B cell (primary cell): ENCODE data around the gene GGT6. TPM values are rescaled to one million over a fixed set of nuclear protein-coding genes. Genes with fewer than 3 reads are reported as not detected.

Experiments
- ATAC-seq: fragments of 200-7000 bp; cut with Tn5 transposase; one replicate; pipeline ENCODE4 v1.10.0; 2021; ENCODE audit warnings: low read depth, mild to moderate bottlenecking, moderate number of reproducible peaks, moderate library complexity
- CTCF ChIA-PET: fragments of 350-600 bp; sonication (Branson Sonifier 250); formaldehyde crosslinking; loops from one replicate; lab custom pipeline; 2021; ENCODE audit warnings: antibody characterized with exemption, inconsistent platforms; lab: Charles Lee
- POLR2A ChIA-PET: fragments of 350-600 bp; sonication (Branson Sonifier 250); formaldehyde crosslinking; loops from one replicate; lab custom pipeline; 2021; ENCODE audit warnings: antibody characterized with exemption; lab: Charles Lee
- DNase-seq: peaks from one replicate; pipeline ENCODE4 v3.0.0; 2013
- H2AFZ ChIP-seq: 2 replicates; pipeline ENCODE4 v1.6.1; 2012; ENCODE audit warnings: mild to moderate bottlenecking, low read depth, low read length; ENCODE audit not compliant: insufficient read depth, poor library complexity, severe bottlenecking
- H3K27ac ChIP-seq, 2 donors: 1 replicate in 1 of 2; 2 replicates in 1 of 2; pipeline ENCODE4 v1.5.1; 2012 to 2013; ENCODE audit warnings: low read length in 2 of 2, mild to moderate bottlenecking in 2 of 2, moderate library complexity in 1 of 2
- H3K27me3 ChIP-seq, 4 experiments: fragments of 200-600 bp in 1 of 4; sonication (generic) in 1 of 4; replicated peaks in 1 of 4; 1 replicate in 2 of 4; 2 replicates in 2 of 4; pipeline versions ENCODE4 v1.6.1 to v1.7.0; 2013 to 2016; ENCODE audit warnings: low read length in 3 of 4, mild to moderate bottlenecking in 2 of 4, mixed read lengths in 1 of 4, moderate library complexity in 1 of 4; ENCODE audit not compliant: insufficient read depth in 4 of 4, control insufficient read depth in 3 of 4; ENCODE audit errors: control extremely low read depth in 1 of 4
- H3K36me3 ChIP-seq, 2 experiments: replicated peaks in 1 of 2; 1 replicate in 1 of 2; 2 replicates in 1 of 2; pipeline versions ENCODE4 v1.6.1 to v1.7.1; 2013; ENCODE audit warnings: low read length in 1 of 2; ENCODE audit not compliant: insufficient read depth in 2 of 2, control insufficient read depth in 1 of 2; ENCODE audit errors: control extremely low read depth in 1 of 2, extremely low read depth in 1 of 2
- H3K4me1 ChIP-seq, 2 donors: fragments of 200-600 bp in 1 of 2; sonication (generic) in 1 of 2; 1 replicate in 1 of 2; 2 replicates in 1 of 2; pipeline versions ENCODE4 v1.5.1 to v1.6.1; 2013 to 2017; ENCODE audit warnings: low read length in 2 of 2; ENCODE audit not compliant: control insufficient read depth in 2 of 2, insufficient read depth in 2 of 2
- H3K4me2 ChIP-seq: replicated peaks from 2 replicates; pipeline ENCODE3; 2012; ENCODE audit warnings: mild to moderate bottlenecking, low read depth, low read length; ENCODE audit not compliant: poor library complexity, severe bottlenecking
- H3K4me3 ChIP-seq, 5 experiments: fragments of 200-600 bp in 1 of 5; sonication (generic) in 1 of 5; 1 replicate in 3 of 5; 2 replicates in 2 of 5; pipeline versions ENCODE4 v1.5.1 to v1.7.0; 2011 to 2016; ENCODE audit warnings: low read length in 4 of 5, mild to moderate bottlenecking in 4 of 5, low read depth in 2 of 5, control low read depth in 1 of 5, moderate library complexity in 1 of 5; ENCODE audit not compliant: insufficient read depth in 1 of 5; ENCODE audit errors: control extremely low read depth in 1 of 5, extremely low read depth in 1 of 5
- H3K79me2 ChIP-seq: fragments of 200-600 bp; sonication (generic); one replicate; pipeline ENCODE4 v1.6.0; 2016; ENCODE audit warnings: low read length; ENCODE audit not compliant: control insufficient read depth, insufficient read depth
- H3K9ac ChIP-seq: fragments of 200-600 bp; sonication (generic); 2 replicates; pipeline ENCODE4 v1.6.1; 2017; ENCODE audit warnings: mild to moderate bottlenecking, low read length, moderate library complexity
- H3K9me3 ChIP-seq, 3 donors: one replicate each; pipeline versions ENCODE4 v1.6.1 to v1.7.1; 2013; ENCODE audit warnings: low read length in 2 of 3; ENCODE audit not compliant: control insufficient read depth in 2 of 3, insufficient read depth in 1 of 3; ENCODE audit errors: control extremely low read depth in 1 of 3
- H4K20me1 ChIP-seq: 2 replicates; pipeline ENCODE4 v1.6.0; 2012; ENCODE audit warnings: mild to moderate bottlenecking, low read length; ENCODE audit not compliant: insufficient read depth, control insufficient read depth, poor library complexity, severe bottlenecking
- H3K27ac Mint-ChIP-seq: one replicate; pipeline ENCODE4 v1.8.0; 2021; ENCODE audit warnings: mixed read lengths
- H3K27me3 Mint-ChIP-seq: one replicate; pipeline ENCODE4 v1.8.0; 2021; ENCODE audit warnings: mixed read lengths
- H3K4me1 Mint-ChIP-seq: one replicate; pipeline ENCODE4 v1.8.0; 2021; ENCODE audit warnings: mixed read lengths
- H3K4me3 Mint-ChIP-seq: one replicate; pipeline ENCODE4 v1.8.0; 2021; ENCODE audit warnings: mixed read lengths
- H3K9me3 Mint-ChIP-seq: one replicate; pipeline ENCODE4 v1.8.0; 2022; ENCODE audit warnings: mixed read lengths; ENCODE audit not compliant: insufficient read depth
- EZH2 ChIP-seq: IDR thresholded peaks from 2 replicates; pipeline ENCODE4 v1.6.1; 2012; ENCODE audit warnings: borderline replicate concordance, low read depth, mild to moderate bottlenecking, moderate library complexity, low read length; ENCODE audit not compliant: insufficient read depth, poor library complexity, severe bottlenecking
- WGBS: methylation state at CpG from one replicate; pipeline ENCODE4 v1.1.5; 2013; ENCODE audit warnings: missing lambda C conversion rate; ENCODE audit not compliant: insufficient coverage; 5-methylcytosine and 5-hydroxymethylcytosine counted together
- intact Hi-C: fragments of 100-400 bp; cut with micrococcal nuclease; formaldehyde crosslinking; loops from one replicate; pipeline ENCODE4 v1.10.0; 2022
- polyA minus RNA-seq: library from RNA; depleted of rRNA, polyadenylated mRNA; stranded (reverse); fragments of >200 nt; gene quantifications from 2 replicates; pipeline ENCODE4 v1.2.3, GENCODE V29; 2012
- polyA plus RNA-seq: library from polyadenylated mRNA; depleted of rRNA; stranded (reverse); fragments of >200 nt; gene quantifications from 2 replicates; pipeline ENCODE4 v1.2.3, GENCODE V29; 2012
- total RNA-seq, 2 donors: library from RNA; stranded (reverse); fragments of 120-200 nt in 1 of 2; gene quantifications; 1 replicate in 1 of 2; 2 replicates in 1 of 2; pipeline versions ENCODE4 v1.2.3 to v1.2.4, GENCODE V29; 2013 to 2022
- TF ChIP-seq, protein P1 (sequence below): fragments of 200-600 bp; IDR thresholded peaks from one replicate; pipeline ENCODE4 v1.8.0; 2022; ENCODE audit warnings: antibody characterized with exemption, mild to moderate bottlenecking

The GGT6 gene, protein sequence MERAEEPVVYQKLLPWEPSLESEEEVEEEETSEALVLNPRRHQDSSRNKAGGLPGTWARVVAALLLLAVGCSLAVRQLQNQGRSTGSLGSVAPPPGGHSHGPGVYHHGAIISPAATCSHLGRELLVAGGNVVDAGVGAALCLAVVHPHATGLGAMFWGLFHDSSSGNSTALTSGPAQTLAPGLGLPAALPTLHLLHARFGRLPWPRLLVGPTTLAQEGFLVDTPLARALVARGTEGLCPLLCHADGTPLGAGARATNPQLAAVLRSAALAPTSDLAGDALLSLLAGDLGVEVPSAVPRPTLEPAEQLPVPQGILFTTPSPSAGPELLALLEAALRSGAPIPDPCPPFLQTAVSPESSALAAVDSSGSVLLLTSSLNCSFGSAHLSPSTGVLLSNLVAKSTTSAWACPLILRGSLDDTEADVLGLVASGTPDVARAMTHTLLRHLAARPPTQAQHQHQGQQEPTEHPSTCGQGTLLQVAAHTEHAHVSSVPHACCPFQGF
- not detected in 2 replicates for total RNA-seq
- not detected for total RNA-seq (2013)
- not detected in 2 replicates for polyA plus RNA-seq
- polyA minus RNA-seq = not detected in 2 replicates

DNA sequence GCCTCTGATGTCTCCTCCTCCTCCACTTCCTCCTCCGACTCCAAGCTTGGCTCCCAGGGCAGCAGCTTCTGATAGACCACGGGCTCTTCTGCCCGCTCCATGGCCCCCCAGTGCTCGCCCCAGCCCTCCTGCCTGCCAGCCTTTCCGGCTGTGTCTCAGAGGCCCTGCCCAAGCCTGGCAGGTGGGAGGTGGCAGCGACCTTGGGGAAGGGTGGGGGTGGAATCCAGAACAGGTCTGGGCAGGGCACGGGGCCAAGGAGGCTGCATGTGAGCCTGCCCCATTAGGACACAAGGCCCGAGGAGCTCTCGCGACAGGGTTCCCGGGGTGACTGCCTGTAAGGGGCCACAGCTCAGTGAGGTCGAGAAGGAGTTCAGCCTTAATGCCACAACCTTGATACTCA is at the start of gene GGT6:
Gene GGT6, minus strand, starts transcription at position 157 of the 400 bp plus-strand sequence. Its CDS starts 56 bp downstream, at position 101.
- no peaks in the 10 kb centered on the region for H3K27me3 Mint-ChIP-seq
- no peak within 1 kb of the TSS for H3K27ac ChIP-seq
- H2AFZ ChIP-seq = no peak within 1 kb of the TSS
- no peaks in the 10 kb centered on the region for H3K27me3 ChIP-seq
- H3K4me3 ChIP-seq = no peak within 1 kb of the TSS
- no peaks in the 10 kb centered on the region for H3K36me3 ChIP-seq
- H4K20me1 ChIP-seq = no peaks in the 10 kb centered on the region
- ChIA-PET CTCF (interaction anchor here (1.0 kb wide), 1 partner anchor 142 kb away, joined by 3 read pairs; no protein-coding TSS in a partner anchor), POLR2A (no interaction called here)
- no peaks in the 10 kb centered on the region for H3K79me2 ChIP-seq
- no peak within 1 kb of the TSS for H3K9ac ChIP-seq
- H3K4me1 Mint-ChIP-seq = peaks cover 29% of the 10 kb centered on the region
- peaks cover 17 to 21% of the 10 kb centered on the region in 2 donors for H3K4me1 ChIP-seq
- ATAC-seq = no peak
- intact Hi-C loops = loop anchor here (10.0 kb wide), 3 partner anchors 144 to 346 kb away; partner anchors contain the start of genes PELP1 and PSMB6
- no peak within 1 kb of the TSS for H3K4me2 ChIP-seq
- WGBS = 96% methylated on average over 12 of the region's 12 CpGs
- no peak within 1 kb of the TSS for H3K4me3 Mint-ChIP-seq
- no peaks in the 10 kb centered on the region for H3K9me3 Mint-ChIP-seq
- DNase-seq = no peak
- no peaks in the 10 kb centered on the region for H3K9me3 ChIP-seq
- H3K27ac Mint-ChIP-seq = no peak within 1 kb of the TSS
- TF ChIP-seq, protein P1, sequence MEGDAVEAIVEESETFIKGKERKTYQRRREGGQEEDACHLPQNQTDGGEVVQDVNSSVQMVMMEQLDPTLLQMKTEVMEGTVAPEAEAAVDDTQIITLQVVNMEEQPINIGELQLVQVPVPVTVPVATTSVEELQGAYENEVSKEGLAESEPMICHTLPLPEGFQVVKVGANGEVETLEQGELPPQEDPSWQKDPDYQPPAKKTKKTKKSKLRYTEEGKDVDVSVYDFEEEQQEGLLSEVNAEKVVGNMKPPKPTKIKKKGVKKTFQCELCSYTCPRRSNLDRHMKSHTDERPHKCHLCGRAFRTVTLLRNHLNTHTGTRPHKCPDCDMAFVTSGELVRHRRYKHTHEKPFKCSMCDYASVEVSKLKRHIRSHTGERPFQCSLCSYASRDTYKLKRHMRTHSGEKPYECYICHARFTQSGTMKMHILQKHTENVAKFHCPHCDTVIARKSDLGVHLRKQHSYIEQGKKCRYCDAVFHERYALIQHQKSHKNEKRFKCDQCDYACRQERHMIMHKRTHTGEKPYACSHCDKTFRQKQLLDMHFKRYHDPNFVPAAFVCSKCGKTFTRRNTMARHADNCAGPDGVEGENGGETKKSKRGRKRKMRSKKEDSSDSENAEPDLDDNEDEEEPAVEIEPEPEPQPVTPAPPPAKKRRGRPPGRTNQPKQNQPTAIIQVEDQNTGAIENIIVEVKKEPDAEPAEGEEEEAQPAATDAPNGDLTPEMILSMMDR = no peak
- TF ChIP-seq EZH2 = no peak

DNA sequence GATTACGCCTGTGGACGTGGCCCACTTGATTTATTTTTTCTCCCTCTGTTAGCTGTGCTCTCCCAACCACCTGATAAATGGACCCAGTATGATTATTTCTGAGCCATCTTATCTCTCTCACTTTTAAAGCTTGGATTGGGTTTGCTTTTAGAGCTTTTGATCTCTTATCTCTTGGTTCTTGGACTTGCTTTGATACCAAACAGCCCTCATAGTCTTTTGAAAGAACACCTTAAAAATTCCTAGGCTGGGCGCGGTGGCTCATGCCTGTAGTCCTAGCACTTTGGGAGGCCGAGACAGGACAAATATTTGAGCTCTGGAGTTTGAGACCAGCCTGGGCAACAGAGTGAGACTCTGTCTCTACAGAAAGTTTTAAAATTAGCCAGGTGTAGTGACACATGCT is 49.8 kb upstream of the GGT6 start:
- TF ChIP-seq EZH2 = no peak
- TF ChIP-seq, protein P1 = no peak
- no peaks in the 10 kb centered on the region for H3K36me3 ChIP-seq
- no peak overlapping the region for H3K27ac Mint-ChIP-seq
- no peaks in the 10 kb centered on the region for H3K9me3 Mint-ChIP-seq
- no peak overlapping the region for H2AFZ ChIP-seq
- H4K20me1 ChIP-seq = no peaks in the 10 kb centered on the region
- no peaks in the 10 kb centered on the region for H3K79me2 ChIP-seq
- no peak overlapping the region for H3K27ac ChIP-seq
- ChIA-PET CTCF (interaction anchor here (2.2 kb wide), 1 partner anchor 43 kb away, joined by 8 read pairs; no protein-coding TSS in a partner anchor), POLR2A (no interaction called here)
- no peak overlapping the region for H3K4me3 ChIP-seq
- no peak overlapping the region for H3K9ac ChIP-seq
- intact Hi-C loops = no loop called here
- DNase-seq (no peak), ATAC-seq (no peak)
- no peak overlapping the region for H3K4me3 Mint-ChIP-seq
- peaks cover 0 to 8% (median 1%) of the 10 kb centered on the region in 4 experiments for H3K27me3 ChIP-seq
- H3K4me1 Mint-ChIP-seq = no peaks in the 10 kb centered on the region
- no peak overlapping the region for H3K4me2 ChIP-seq
- 100% methylated on average over 3 of the region's 5 CpGs for WGBS
- H3K9me3 ChIP-seq = no peaks in the 10 kb centered on the region
- peaks cover 42% of the 10 kb centered on the region for H3K27me3 Mint-ChIP-seq
- no peaks in the 10 kb centered on the region for H3K4me1 ChIP-seq
